Parathyroid adenoma (tissue), 2 donors: ENCODE data around the gene ZNF618.

Experiments used
- H2AFZ ChIP-seq: fragments of 300-600 bp; sonication (generic); one replicate; pipeline ENCODE4 v1.7.0; 2017; ENCODE audit warnings: antibody characterized with exemption, mild to moderate bottlenecking
- H3K27ac ChIP-seq: fragments of 300-600 bp; sonication (generic); one replicate; pipeline ENCODE4 v1.7.0; 2017
- H3K27me3 ChIP-seq: fragments of 300-600 bp; sonication (generic); one replicate; pipeline ENCODE4 v1.7.0; 2017; ENCODE audit warnings: low read length; ENCODE audit not compliant: control insufficient read depth, insufficient read depth
- H3K36me3 ChIP-seq: fragments of 300-600 bp; sonication (generic); one replicate; pipeline ENCODE4 v1.7.0; 2017; ENCODE audit warnings: low read length; ENCODE audit not compliant: control insufficient read depth, insufficient read depth
- H3K4me1 ChIP-seq: fragments of 300-600 bp; sonication (generic); one replicate; pipeline ENCODE4 v1.7.0; 2017; ENCODE audit warnings: control low read depth
- H3K4me2 ChIP-seq: fragments of 300-600 bp; sonication (generic); one replicate; pipeline ENCODE4 v1.7.0; 2017; ENCODE audit warnings: low read length
- H3K4me3 ChIP-seq: fragments of 300-600 bp; sonication (generic); one replicate; pipeline ENCODE4 v1.7.0; 2017; ENCODE audit warnings: low read depth, low read length
- H3K79me2 ChIP-seq: fragments of 300-600 bp; sonication (generic); one replicate; pipeline ENCODE4 v1.7.0; 2017; ENCODE audit warnings: control low read depth
- H3K9ac ChIP-seq: fragments of 300-600 bp; sonication (generic); one replicate; pipeline ENCODE4 v1.7.0; 2017; ENCODE audit warnings: mild to moderate bottlenecking
- H3K9me3 ChIP-seq: fragments of 300-600 bp; sonication (generic); one replicate; pipeline ENCODE4 v1.7.0; 2017; ENCODE audit warnings: low read length; ENCODE audit not compliant: control insufficient read depth
- TF ChIP-seq, protein P1 (sequence below): fragments of 300-600 bp; sonication (generic); IDR thresholded peaks from one replicate; pipeline ENCODE4 v1.7.0; 2017; ENCODE audit warnings: antibody characterized with exemption, mild to moderate bottlenecking
- donor health status: primary hyperparathyroidism.

The ZNF618 gene

DNA sequence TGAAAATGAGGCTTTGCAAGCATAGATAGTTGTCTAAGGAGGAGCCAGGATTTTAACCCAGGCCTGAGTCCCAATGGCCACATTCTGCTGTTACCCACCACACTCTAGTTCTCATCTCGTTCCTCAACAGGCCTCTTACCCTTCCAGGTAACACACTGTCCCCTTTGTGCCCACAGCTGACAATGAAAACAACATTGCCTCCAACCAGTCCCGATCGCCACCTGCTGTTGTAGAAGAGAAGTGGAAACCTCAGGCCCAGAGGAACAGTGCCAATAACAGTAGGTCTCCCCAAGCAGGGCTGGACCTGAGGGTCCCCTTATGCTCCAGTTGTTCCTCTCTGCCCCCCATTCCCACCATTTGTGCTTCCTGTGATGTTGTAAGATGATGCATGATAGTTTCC lies 171.6 kb downstream of the ZNF618 start:
- Histone ChIP-seq H3K4me2 (no peak overlapping the region), H3K4me1 (no peaks in the 10 kb centered on the region), H3K36me3 (no peaks in the 10 kb centered on the region), H3K27me3 (no peaks in the 10 kb centered on the region), H3K79me2 (no peaks in the 10 kb centered on the region), H3K9ac (no peak overlapping the region), H3K4me3 (no peak overlapping the region), H3K27ac (no peak overlapping the region), H3K9me3 (no peaks in the 10 kb centered on the region), H2AFZ (no peak overlapping the region)
- TF ChIP-seq, protein P1, sequence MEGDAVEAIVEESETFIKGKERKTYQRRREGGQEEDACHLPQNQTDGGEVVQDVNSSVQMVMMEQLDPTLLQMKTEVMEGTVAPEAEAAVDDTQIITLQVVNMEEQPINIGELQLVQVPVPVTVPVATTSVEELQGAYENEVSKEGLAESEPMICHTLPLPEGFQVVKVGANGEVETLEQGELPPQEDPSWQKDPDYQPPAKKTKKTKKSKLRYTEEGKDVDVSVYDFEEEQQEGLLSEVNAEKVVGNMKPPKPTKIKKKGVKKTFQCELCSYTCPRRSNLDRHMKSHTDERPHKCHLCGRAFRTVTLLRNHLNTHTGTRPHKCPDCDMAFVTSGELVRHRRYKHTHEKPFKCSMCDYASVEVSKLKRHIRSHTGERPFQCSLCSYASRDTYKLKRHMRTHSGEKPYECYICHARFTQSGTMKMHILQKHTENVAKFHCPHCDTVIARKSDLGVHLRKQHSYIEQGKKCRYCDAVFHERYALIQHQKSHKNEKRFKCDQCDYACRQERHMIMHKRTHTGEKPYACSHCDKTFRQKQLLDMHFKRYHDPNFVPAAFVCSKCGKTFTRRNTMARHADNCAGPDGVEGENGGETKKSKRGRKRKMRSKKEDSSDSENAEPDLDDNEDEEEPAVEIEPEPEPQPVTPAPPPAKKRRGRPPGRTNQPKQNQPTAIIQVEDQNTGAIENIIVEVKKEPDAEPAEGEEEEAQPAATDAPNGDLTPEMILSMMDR, result no peak

DNA sequence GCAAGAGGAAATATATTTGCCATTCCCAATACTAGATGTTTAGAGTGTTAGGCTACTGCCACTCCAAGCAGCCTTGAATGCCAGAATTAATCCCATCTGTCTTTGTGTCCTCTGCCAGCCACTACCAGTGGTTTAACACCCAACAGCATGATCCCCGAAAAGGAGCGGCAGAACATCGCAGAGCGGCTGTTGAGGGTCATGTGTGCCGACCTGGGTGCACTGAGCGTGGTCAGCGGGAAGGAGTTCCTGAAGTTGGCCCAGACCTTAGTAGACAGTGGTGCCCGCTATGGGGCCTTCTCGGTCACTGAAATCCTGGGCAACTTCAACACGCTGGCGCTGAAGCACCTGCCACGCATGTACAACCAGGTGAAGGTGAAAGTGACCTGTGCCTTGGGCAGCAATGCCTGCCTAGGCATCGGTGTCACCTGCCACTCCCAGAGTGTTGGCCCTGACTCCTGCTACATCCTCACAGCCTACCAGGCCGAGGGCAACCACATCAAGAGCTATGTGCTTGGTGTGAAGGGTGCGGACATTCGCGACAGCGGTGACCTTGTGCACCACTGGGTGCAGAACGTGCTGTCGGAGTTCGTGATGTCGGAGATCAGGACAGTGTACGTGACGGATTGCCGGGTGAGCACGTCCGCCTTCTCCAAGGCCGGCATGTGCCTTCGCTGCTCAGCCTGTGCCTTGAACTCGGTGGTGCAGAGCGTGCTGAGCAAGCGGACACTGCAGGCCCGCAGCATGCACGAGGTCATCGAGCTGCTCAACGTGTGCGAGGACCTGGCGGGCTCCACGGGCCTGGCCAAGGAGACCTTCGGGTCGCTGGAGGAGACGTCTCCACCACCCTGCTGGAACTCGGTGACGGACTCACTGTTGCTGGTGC lies 172.7 kb downstream of the ZNF618 start:
- Histone ChIP-seq H3K4me2 (no peak overlapping the region), H3K9me3 (no peaks in the 10 kb centered on the region), H3K27me3 (no peaks in the 10 kb centered on the region), H3K4me3 (no peak overlapping the region), H3K9ac (no peak overlapping the region), H3K27ac (no peak overlapping the region), H3K4me1 (no peaks in the 10 kb centered on the region), H3K79me2 (no peaks in the 10 kb centered on the region), H3K36me3 (no peaks in the 10 kb centered on the region), H2AFZ (no peak overlapping the region)
- TF ChIP-seq, protein P1, result no peak

DNA sequence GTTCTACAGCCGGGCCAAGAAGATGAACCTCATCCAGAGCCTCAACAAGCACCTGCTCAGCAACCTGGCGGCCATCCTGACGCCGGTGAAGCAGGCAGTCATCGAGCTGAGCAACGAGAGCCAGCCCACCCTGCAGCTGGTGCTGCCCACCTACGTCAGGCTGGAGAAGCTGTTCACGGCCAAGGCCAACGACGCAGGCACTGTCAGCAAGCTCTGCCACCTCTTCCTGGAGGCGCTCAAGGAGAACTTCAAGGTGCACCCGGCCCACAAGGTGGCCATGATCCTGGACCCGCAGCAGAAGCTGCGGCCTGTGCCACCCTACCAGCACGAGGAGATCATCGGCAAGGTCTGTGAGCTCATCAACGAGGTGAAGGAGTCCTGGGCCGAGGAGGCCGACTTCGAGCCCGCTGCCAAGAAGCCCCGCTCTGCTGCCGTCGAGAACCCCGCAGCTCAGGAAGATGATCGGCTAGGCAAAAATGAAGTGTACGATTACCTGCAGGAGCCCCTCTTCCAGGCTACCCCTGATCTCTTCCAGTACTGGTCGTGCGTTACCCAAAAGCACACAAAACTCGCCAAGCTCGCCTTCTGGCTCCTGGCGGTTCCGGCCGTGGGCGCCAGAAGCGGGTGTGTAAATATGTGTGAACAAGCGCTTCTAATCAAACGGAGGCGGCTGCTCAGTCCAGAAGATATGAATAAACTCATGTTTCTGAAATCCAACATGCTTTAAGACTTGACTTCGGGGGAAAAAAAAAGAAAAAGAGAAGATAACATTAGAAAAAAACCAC lies 173.5 kb downstream of the ZNF618 start:
- Histone ChIP-seq H3K4me2 (no peak overlapping the region), H3K4me3 (no peak overlapping the region), H3K9ac (no peak overlapping the region), H3K79me2 (no peaks in the 10 kb centered on the region), H3K9me3 (no peaks in the 10 kb centered on the region), H3K27me3 (no peaks in the 10 kb centered on the region), H3K27ac (no peak overlapping the region), H3K4me1 (no peaks in the 10 kb centered on the region), H3K36me3 (no peaks in the 10 kb centered on the region), H2AFZ (no peak overlapping the region)
- TF ChIP-seq, protein P1, result no peak

DNA sequence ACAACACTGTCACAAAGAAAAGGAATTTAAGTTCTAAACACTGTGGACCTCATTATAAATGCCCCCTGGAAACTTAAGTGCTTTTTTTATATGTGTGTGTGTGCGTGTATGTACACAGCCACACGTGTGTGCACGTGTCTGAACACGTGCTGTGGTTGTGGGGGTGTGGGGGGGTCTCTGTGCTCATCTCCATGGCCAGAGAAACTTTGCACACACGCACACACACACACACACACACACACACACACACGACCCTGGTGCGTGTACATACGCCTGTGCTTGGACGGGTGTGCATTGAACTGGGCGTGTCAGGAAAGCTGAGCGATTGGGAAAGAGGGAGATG lies 174.1 kb downstream of the ZNF618 start:
- Histone ChIP-seq H3K4me3 (no peak overlapping the region), H3K4me2 (no peak overlapping the region), H3K27ac (no peak overlapping the region), H3K27me3 (no peaks in the 10 kb centered on the region), H2AFZ (no peak overlapping the region), H3K79me2 (no peaks in the 10 kb centered on the region), H3K36me3 (no peaks in the 10 kb centered on the region), H3K9me3 (no peaks in the 10 kb centered on the region), H3K9ac (no peak overlapping the region), H3K4me1 (no peaks in the 10 kb centered on the region)
- TF ChIP-seq, protein P1, result no peak
